ENCODE data around the gene SDK1. TPM values are rescaled to one million over a fixed set of nuclear protein-coding genes. Genes with fewer than 3 reads are reported as not detected.
"Not testable (repeated sequence)": the region's sequence is repeated elsewhere in the genome, so short reads cannot be mapped to it uniquely, and the experiment has no call there.

Gene SDK1
- total and polyA plus RNA-seq, 4 donors = 0.12 to 0.47 (median 0.36) TPM

- H3K27me3 ChIP-seq (ENCODE audit: control insufficient read depth in 4 of 4, insufficient read depth in 4 of 4, low read length in 3 of 4) = no peaks in the 10 kb centered on the region
- no peak for TF ChIP-seq HNF4A (conservative IDR thresholded peaks at IDR 0.05)
- TF ChIP-seq CTCF (IDR thresholded peaks at IDR 0.05; ENCODE audit: low read depth, low read length, missing input control) = no peak
- no peak for TF ChIP-seq MAX (IDR thresholded peaks at IDR 0.05)
- no peak for TF ChIP-seq REST (IDR thresholded peaks at IDR 0.05)
- TF ChIP-seq HNF4G (IDR thresholded peaks at IDR 0.05) = no peak
- TF ChIP-seq RAD21 (IDR thresholded peaks at IDR 0.05) = no peak
- no peak for TF ChIP-seq GABPA (IDR thresholded peaks at IDR 0.05 in 1 of 2, conservative IDR thresholded peaks at IDR 0.05 in 1 of 2)
- no peak for TF ChIP-seq ATF3 (IDR thresholded peaks at IDR 0.05)
- no peak for TF ChIP-seq ZBTB33 (IDR thresholded peaks at IDR 0.05)
- no peak for TF ChIP-seq YY1 (IDR thresholded peaks at IDR 0.05)
- no peak for TF ChIP-seq TAF1 (conservative IDR thresholded peaks at IDR 0.05)
- no peak for TF ChIP-seq FOXA2 (IDR thresholded peaks at IDR 0.05)
- TF ChIP-seq EGR1 (IDR thresholded peaks at IDR 0.05; ENCODE audit: low read depth in 2 of 2) = no peak
- no peak for TF ChIP-seq JUND (IDR thresholded peaks at IDR 0.05)
- TF ChIP-seq SP1 (IDR thresholded peaks at IDR 0.05) = no peak
- TF ChIP-seq FOXA1 (IDR thresholded peaks at IDR 0.05) = no peak
- DNase-seq (ENCODE audit: low spot score) = no peak
- no peak overlapping the region for H3K27ac ChIP-seq (ENCODE audit: low read depth in 1 of 2, low read length in 2 of 2)
- 88% methylated on average over 21 of the region's 21 CpGs for WGBS
- H3K9ac ChIP-seq (ENCODE audit: low read depth in 1 of 2, low read length in 2 of 2) = no peak overlapping the region
- peaks cover 0 to 7% (median 2%) of the 10 kb centered on the region in 4 donors for H3K9me3 ChIP-seq (ENCODE audit: control insufficient read depth in 4 of 4, low read length in 3 of 4)
- H3K36me3 ChIP-seq (ENCODE audit: control insufficient read depth in 4 of 4, insufficient read depth in 3 of 4, low read depth in 1 of 4, low read length in 3 of 4) = no peaks in the 10 kb centered on the region
- H3K4me3 ChIP-seq (ENCODE audit: low read depth in 1 of 3, low read length in 3 of 3) = no peak overlapping the region
- no peaks in the 10 kb centered on the region for H3K4me1 ChIP-seq (ENCODE audit: control insufficient read depth in 4 of 4, insufficient read depth in 4 of 4, low read length in 3 of 4)
These were observed 792.4 kb downstream of the SDK1 start for GRCh38 chr7:4093483-4093882.

- H3K9ac ChIP-seq (ENCODE audit: low read depth in 1 of 2, low read length in 2 of 2); H3K4me1 ChIP-seq (ENCODE audit: control insufficient read depth in 4 of 4, insufficient read depth in 4 of 4, low read length in 3 of 4); H3K4me3 ChIP-seq (ENCODE audit: low read depth in 1 of 3, low read length in 3 of 3); H3K36me3 ChIP-seq (ENCODE audit: control insufficient read depth in 4 of 4, insufficient read depth in 3 of 4, low read depth in 1 of 4, low read length in 3 of 4); H3K9me3 ChIP-seq (ENCODE audit: control insufficient read depth in 4 of 4, low read length in 3 of 4); DNase-seq (ENCODE audit: low spot score); H3K27me3 ChIP-seq (ENCODE audit: control insufficient read depth in 4 of 4, insufficient read depth in 4 of 4, low read length in 3 of 4); H3K27ac ChIP-seq (ENCODE audit: low read depth in 1 of 2, low read length in 2 of 2): not testable (repeated sequence)
- 89% methylated on average over 9 of the region's 9 CpGs for WGBS
These were observed 793.1 kb downstream of the SDK1 start for GRCh38 chr7:4094158-4094557.

All from liver (tissue), 9 donors.